ENCODE data around the gene RNF130.

The RNF130 gene

GRCh38 chr5:180041301-180042274 lies 30.0 kb downstream of the RNF130 start:
- no peak for TF ChIP-seq CTCF (IDR thresholded peaks at IDR 0.05; ENCODE audit: low read depth, low read length)
- no peak for DNase-seq (ENCODE audit: extremely low read depth, low read depth)

GRCh38 chr5:180040287-180041214 lies 31.0 kb downstream of the RNF130 start:
- no peak for TF ChIP-seq CTCF (IDR thresholded peaks at IDR 0.05; ENCODE audit: low read depth, low read length)
- DNase-seq (ENCODE audit: extremely low read depth, low read depth): no peak

DNA sequence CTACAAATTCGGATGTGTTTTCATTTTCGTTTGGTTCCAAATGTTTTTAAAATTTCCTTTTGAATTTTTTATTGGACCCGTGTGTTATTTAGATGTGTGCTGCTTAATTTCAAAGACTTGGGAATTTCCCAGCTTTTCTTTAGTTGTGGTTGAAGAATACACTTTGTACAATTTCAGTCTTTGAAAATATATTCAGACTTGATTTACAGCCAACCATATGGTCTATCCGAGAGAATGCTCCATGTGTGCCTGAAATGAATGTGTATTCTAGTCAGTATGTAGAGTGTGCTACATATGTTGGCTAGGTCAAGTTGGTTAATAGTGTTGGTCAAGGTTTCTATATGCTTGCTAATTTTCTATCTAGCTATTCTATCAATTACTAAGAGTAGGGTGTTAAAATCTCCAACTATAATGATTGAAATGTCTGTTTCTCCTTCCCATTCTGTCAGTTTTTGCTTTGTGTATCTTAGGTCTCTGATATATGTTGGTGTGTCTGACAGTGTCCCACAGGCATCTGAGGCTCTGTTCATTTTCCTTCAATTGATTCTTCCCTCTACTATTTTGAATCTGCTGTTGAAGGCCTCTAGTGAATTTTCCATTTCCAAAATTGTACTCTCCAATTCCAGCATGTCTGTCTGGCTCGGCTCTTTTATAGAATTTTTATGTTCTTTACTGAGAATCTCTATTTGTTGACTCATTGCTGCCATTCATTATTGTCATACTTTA lies 36.2 kb downstream of the RNF130 start:
- TF ChIP-seq CTCF (IDR thresholded peaks at IDR 0.05; ENCODE audit: low read depth, low read length): no peak
- DNase-seq (ENCODE audit: extremely low read depth, low read depth): no peak

DNA sequence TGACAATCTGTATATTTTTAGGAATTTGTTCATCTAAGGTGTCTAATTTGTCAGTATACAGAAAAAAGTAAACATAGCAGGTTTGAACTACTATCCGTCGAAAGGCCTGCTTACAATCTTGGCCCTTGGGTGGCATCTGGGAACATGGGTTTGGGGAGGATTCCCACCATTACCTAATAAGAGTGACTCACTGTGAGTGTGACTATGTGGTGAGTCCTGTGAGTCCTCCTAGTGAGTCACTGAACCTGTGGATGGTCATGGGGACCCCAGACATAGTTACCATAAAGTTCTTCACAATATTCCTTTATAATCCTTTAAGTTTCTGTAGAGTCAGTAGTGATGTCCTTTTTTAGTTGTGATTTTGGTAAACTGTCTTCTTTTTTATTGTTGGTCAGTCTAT lies 37.0 kb downstream of the RNF130 start:
- TF ChIP-seq CTCF (IDR thresholded peaks at IDR 0.05; ENCODE audit: low read depth, low read length): no peak
- DNase-seq (ENCODE audit: extremely low read depth, low read depth): no peak

DNA sequence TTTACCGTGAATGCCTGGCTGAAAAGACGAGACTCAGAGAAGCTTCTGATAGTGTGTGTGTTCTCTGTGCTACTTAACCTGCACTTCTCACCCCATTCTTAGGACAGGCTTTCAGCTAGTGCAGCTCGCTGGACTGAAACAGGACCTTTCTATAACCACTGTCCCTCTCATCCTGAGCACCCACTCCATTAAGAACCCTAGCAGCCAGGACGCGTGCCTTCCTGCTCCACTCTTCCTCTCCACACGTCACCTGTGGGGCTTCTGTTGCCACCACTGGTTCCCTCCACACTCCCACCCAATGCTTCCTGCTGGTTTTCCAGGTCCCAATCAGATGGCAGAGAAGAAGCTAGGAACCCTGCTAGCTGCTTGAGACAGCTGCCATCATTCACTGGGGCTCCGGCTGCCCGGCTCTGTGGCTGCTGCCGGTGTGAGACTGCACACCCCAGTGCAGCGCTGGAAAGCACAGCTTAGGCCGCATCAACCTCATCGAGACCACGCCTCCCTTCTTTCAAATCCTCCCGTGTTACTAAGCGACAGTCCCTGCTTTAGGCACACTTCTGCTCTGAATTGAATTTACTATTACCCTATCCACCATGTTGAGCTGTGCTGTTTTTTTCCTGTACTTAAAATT lies 44.0 kb downstream of the RNF130 start:
- TF ChIP-seq CTCF (IDR thresholded peaks at IDR 0.05; ENCODE audit: low read depth, low read length): no peak
- no peak for DNase-seq (ENCODE audit: extremely low read depth, low read depth)

DNA sequence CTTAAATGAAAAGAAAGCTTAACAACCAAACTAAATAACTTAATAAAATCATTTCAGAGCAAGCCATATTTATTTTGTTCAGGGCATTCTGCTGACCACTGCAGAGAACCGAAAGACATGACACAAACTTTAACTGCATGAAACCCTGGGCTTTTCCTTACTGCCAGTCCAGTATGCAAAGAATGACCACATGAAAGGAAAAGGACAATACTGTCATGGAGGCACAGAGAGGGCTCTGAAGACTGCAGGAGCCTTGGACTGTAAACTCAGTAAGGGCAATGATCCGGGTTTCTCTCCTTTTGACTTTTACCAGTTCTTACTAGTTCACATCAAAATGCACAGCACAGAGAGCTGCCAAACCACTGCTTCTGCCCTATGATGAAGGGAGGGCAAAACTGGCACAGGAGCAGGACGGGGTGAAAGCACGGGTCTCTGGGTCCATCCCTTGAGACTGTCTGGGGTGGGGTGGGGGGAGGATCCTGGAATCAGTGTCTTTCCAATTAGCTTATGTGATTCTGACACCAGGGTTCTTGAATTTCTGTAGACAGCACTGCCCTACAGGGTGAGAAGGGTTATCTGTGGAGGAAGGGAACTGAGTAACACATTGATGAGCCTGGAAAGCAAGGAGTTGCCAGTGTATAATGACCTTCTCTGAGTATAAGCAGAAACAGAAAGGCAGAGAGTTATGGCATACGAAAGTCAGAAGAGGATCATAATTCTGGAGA lies 44.7 kb downstream of the RNF130 start:
- DNase-seq (ENCODE audit: extremely low read depth, low read depth): no peak
- TF ChIP-seq CTCF (IDR thresholded peaks at IDR 0.05; ENCODE audit: low read depth, low read length): no peak
